GM19099 (cell line): ENCODE data around the gene APH1A.

Source experiments
- POLR2A ChIP-seq: IDR thresholded peaks from 3 replicates; pipeline ENCODE4 v1.6.1; 2011; ENCODE audit warnings: low read depth; ENCODE audit not compliant: insufficient read length; ENCODE audit errors: extremely low read depth

APH1A gene

GRCh38 chr1:150268705-150269403, at the start of gene APH1A:
TSS of gene APH1A (minus strand) at chr1:150269016. CDS start at chr1:150268810, 206 bp downstream.
- peak; percentile 57 for TF ChIP-seq POLR2A

- no peak for TF ChIP-seq POLR2A
Measured at GRCh38 chr1:150311762-150312161, 42.9 kb upstream of the APH1A start.

GRCh38 chr1:150309758-150310508, 41.1 kb upstream of the APH1A start:
- TF ChIP-seq POLR2A: no peak

- no peak for TF ChIP-seq POLR2A
Measured at GRCh38 chr1:150302902-150303301, 34.1 kb upstream of the APH1A start.

GRCh38 chr1:150302338-150302737, 33.5 kb upstream of the APH1A start:
- TF ChIP-seq POLR2A: no peak

- no peak for TF ChIP-seq POLR2A
Measured at GRCh38 chr1:150299716-150300115, 30.9 kb upstream of the APH1A start.

- no peak for TF ChIP-seq POLR2A
Measured at GRCh38 chr1:150295476-150295875, 26.7 kb upstream of the APH1A start.

- peak; percentile 92 for TF ChIP-seq POLR2A
Measured at GRCh38 chr1:150293433-150294253, 24.8 kb upstream of the APH1A start, which contains the start of gene MRPS21. TSS of gene MRPS21 (plus strand) at chr1:150293861. CDS start at chr1:150294367, 506 bp downstream.

- TF ChIP-seq POLR2A: no peak
Measured at GRCh38 chr1:150288822-150289221, 20.0 kb upstream of the APH1A start.

- TF ChIP-seq POLR2A: no peak
Measured at GRCh38 chr1:150288382-150288781, 19.6 kb upstream of the APH1A start.

- TF ChIP-seq POLR2A: no peak
Measured at GRCh38 chr1:150283260-150283659, 14.4 kb upstream of the APH1A start.

GRCh38 chr1:150282558-150282958, 13.7 kb upstream of the APH1A start:
- no peak for TF ChIP-seq POLR2A

GRCh38 chr1:150281758-150282557, 13.1 kb upstream of the APH1A start, which contains the start of gene CIART:
TSS of gene CIART (plus strand) at chr1:150282554. CDS start at chr1:150283268, 714 bp downstream.
- TF ChIP-seq POLR2A: no peak

- no peak for TF ChIP-seq POLR2A
Measured at GRCh38 chr1:150281221-150281757, 12.5 kb upstream of the APH1A start.

GRCh38 chr1:150280138-150280707, 11.4 kb upstream of the APH1A start:
- no peak for TF ChIP-seq POLR2A
